GM19238 (cell line): Measurements from ENCODE around the gene CRIM1.

Experiments used
- DNase-seq: peaks from one replicate; pipeline ENCODE4 v3.0.0; 2011; ENCODE audit warnings: low spot score; ENCODE audit not compliant: insufficient read length

The CRIM1 gene

DNA sequence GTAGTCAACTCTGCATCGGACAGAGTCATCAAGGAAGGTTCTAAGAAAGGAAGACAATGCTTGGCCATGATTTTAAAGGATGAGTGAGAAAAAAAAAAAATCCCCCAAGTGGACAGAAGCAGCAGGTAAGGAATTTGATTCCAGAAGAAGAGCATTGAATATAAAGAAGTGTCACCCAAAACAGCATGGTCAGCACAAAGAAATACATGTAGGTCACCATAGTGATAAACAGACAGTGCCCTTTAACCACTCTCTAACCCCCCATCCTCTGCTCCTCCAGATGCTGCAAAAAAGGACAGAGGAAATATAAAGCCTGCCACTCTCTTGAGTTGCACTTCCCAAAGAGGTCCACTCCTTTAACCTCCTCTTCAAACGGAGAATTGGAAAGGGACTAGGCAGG, 219.0 kb downstream of the CRIM1 start:
- no peak for DNase-seq

DNA sequence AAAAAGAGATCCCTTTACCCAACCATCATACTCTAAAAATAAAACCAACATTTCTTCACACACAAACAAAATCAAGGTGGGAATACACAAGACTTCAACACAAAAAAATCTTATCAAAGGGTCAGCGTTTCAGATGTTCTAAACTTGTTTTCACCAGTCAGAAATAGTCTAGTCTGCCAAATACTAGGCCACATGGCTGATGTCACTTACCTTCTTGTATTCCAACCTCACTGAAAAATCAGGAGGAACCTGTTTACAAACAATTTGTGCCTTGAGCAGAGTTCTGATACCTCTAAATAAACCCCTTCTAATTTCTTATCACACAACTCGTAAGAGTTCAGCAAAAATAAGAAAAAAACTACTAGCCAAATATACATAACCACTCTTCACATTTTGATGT, 222.3 kb downstream of the CRIM1 start:
- no peak for DNase-seq

- DNase-seq, result no peak
Observed at GRCh38 chr2:36578343-36579296, 223.0 kb downstream of the CRIM1 start.

- DNase-seq, result no peak
Observed at GRCh38 chr2:36579297-36579664, 223.7 kb downstream of the CRIM1 start.

DNA sequence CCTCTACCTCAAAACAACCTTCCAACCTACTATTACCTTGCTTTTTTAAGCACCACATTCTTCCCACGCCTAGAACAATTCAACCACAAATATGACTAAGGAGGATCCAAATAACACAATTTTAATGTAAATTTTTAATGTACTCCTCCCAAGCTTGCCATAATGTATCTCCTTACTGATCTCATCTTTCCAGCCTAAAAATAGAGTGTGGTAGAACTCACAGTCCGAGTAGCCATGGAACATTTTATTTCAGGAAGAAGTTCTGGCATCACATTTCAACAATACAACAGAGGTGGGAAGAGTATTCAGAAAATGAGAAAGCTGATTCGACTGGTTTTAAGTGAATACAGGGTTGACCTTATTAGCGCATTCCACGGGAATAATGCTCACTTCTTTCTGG, 227.0 kb downstream of the CRIM1 start:
- no peak for DNase-seq

GRCh38 chr2:36582951-36583350, 227.4 kb downstream of the CRIM1 start:
- no peak for DNase-seq

DNA sequence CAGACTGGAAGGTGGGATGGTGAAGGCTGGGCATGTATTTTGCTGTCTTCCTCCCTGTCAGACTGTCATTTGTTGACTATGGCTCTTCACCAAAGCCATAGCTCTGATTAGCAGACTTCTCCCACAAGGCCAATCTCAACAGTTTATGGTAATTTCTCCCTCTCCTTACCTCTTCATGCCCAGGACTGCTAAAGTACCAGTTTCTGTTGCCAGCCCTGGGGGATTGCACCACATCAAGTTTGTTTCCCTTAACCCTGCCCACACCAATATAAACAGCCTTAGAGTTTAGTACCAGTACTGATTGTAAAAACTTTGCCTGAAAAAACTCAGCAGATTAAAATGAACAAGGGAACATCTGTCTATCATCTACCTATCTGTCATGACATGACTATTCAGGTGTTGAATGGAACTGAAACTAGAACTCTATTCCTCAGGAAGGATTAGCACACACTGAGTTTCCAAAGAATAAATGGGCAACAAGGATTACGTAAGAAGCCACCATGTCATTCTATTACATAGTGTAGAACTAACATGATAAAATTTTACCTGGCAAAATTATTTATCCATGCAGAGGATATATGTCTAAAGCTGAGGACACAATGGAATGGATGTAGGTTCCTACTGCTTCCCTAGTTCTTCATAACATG, 228.7 kb downstream of the CRIM1 start:
- DNase-seq, result no peak

DNA sequence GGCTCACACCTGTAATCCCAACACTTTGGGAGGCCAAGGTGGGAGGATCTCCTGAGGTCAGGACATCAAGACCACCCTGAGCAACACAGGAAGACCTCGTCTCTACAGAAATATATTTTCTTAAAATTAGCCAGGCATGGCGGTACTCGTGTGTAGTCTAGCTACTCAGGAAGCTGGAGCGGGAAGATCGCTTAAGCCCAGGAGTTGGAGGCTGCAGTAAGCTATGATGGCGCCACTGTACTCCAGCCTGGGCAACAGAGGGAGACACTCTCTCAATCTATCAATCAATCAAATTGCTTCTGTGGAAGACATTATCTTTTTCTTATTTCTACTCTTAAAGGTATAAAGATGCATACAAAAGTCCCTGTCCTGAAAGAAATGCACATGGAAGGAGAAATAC, 231.1 kb downstream of the CRIM1 start:
- no peak for DNase-seq

- DNase-seq, result no peak
Observed at GRCh38 chr2:36587101-36587500, 231.5 kb downstream of the CRIM1 start.

DNA sequence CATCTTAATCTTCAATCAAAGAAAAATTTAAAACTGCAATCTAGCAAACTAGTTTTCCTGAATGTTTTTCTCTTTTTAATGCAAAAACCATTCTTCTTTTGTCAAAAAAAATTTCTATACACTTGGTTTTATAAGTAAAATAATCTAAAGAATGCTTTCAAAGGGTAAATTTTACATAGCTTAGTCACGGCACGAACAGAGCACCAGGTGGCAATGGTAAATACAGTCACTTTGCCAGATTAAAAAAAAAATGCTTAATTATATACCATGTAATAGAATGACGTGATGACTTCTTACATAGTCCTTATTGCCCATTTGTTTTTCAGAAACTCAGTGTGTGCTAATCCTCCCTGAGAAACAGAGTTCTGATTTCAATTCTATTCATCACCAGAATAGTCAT, 232.0 kb downstream of the CRIM1 start:
- DNase-seq, result no peak

DNA sequence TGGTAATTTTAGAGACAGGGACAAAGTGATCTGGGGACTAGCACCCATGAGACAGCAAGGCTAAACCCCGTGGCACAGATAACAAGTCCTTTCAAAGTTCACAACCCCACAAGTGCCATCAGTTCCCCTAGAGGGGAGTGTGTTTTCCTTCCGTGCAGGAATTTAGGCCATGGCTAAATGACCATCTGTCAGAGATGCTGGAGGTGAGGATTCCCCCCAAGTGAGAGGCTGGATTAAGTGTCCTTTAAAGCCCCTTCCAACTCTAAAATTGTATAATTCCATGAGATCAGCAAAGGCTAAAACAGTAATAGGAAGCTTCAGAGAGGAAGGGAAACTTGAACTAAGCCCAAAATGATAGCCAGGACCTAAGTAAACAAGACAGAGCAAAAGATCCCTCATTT, 233.7 kb downstream of the CRIM1 start:
- no peak for DNase-seq

DNA sequence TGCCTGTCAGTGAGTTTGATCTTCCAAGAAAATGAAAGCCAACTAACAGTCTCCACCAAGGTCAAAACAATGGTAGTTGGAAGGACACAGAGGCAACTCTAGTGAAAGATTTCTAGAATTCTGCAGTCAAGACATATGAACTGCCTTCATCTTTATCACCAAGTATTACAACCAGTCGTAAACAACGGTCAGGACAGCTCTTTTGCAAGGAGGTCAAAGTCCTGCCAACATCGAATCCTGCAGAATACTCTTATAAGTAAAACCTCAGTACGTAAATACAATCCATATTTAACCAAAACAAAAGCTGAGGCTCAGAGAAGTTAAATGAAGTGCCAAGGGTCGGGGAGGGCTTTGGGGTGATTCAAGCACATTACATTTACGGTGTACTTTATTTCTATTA, 239.3 kb downstream of the CRIM1 start:
- DNase-seq, result no peak

GRCh38 chr2:36596397-36596796, 240.8 kb downstream of the CRIM1 start:
- DNase-seq, result no peak

DNA sequence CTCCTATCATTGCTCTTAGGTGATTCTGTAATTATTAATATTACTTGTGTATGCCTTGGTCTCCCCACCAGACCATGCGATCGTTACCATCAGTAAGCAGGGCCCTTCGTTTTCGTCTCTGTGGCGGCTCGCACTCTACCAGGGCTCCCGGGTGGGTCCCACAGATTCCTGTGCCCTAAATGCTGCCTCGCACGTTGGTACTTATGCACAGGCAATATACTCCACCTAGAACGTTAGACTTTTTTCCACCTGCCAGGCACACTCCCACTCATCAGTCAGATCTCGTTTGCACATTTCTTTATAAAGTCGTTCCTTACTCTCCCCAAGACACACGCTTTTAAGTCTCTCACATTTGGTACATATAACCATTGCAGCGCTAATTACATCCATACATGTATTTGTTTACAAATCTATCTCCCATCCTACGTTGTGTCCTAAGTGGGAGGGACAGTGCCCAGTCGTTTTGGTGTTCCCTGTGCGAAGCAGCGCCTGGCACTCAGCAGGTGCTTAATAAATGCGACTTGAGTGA, 241.5 kb downstream of the CRIM1 start:
- DNase-seq, result no peak

DNA sequence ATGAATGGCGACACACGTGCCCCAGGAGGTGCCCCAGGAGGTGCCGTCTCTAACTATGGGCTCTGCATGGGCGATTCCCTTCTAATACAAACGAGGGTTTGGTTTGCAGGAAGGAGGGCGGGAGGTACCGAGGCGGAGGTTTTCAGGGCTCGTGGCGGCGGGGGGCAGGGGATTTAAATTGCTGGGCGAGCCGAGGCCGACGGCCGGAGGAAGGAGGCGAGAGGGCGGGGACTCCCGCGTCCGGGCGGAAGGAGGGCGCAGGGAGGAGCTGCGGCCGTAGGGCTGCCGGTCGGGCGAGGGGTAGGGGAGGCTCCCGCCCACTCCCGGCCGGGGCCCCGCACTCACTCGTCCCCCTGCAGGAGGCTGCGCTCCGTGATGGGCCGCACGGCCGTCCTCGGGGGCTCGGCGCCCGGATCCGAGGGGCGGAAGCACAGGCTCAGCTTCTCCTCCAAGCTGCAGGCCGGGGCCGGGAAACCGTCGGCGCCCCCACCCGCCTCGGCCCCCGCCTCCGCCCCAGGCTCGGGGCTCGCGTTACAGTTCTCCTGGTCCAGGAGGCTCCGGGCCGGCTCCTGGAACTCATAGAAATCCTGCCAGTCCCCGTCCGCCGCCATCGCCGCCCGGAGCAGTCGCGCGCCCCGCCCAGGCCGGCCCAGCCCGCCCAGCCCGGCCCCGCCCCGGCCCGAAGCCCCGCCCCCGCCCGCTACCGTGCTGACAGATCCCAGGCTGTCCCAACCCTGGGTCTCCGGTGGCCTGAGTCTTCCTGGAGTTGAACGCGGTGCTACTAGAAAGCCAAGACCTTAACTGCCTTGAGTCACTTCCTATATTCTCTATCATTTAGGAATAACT, 242.2 kb downstream of the CRIM1 start, which contains the start of gene FEZ2:
TSS of gene FEZ2 (minus strand) at position 637 of the 846 bp plus-strand sequence. CDS start at position 611, 26 bp downstream.
- DNase-seq, result peak; percentile 85
